ENCODE measurements around the gene EHD4.

EHD4 gene

DNA sequence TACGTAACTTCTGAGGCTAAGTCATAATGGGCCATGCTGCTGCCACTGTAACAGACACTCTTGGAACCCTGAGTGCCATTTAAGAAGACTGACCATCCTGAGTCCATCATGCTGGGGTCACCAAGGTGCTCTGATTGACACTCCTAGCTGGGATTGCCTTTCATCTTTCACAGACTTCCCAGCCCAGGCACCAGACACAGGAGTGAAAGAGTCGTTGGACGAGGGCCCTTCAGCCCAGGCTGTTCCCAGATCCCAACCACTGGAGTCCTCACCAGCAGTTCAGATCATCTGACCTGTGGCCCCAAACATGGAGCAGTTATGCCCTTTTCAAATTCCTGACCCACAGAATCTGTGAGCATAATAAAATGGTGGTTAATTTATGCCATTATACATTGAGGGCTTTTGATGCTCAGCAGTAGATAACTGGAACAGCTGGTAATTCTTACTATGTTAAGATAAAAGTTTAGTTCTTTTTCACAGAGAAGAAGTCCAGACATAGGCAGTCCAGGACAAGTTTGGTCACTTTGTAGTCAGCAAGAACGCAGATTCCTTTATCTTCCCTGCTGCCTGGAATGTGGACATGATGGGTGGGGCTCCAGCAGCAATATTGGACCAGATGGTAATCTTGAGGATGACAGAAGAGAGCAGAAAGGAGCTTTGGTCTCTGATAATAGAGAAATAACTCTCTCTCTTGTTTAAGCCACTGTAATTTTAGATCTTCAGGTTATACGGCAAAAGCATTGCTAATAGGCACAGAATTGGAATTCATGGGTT lies 7.3 kb upstream of the EHD4 start:
- DNase-seq: no peak

DNA sequence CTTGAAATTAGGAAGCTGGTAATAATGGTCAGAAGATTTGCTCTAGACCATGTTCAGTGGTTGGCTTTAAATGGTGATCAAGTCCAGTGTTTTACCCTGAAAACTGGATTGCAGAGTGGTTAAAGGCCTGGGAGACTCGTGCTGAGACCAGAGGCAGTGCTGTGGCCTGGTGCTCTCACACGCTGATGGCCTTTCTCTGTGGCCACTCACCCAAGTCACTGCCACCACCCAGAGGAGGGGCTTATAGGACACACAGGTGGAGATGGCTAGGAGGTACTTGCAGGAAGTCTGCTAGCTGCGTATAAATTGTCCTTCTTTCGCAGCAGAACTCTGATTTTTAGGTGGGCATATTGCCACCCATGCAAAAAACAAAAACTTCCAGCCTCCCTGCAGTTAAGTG lies 6.2 kb upstream of the EHD4 start:
- no peak for DNase-seq

DNA sequence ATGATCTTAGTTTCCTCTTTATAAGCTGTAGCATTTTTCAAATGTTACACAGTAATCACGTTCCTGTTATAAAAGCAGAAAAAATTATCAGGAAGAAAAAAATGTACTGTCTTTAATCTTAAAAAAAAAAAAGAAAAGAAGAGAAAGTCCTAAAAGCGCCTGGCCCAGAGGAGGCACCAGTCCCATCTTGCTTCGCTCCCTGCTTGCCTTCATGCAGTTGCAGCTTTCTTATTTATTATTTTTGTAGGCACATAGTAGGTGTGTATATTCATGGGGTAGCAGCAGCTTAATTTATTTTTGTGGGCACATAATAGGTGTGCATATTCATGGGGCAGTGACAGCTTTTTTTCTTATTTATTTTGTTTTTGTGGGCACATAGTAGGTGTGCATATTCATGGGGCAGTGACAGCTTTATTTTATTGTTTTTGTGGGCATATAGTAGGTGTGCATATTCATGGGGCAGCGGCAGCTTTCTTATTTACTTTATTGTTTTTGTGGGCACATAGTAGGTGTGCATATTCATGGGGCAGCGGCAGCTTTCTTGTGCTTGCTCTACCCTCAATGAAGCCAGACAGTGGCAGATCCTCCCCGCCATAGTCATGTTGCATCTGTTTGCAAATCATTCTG lies 5.5 kb upstream of the EHD4 start:
- no peak for DNase-seq

DNA sequence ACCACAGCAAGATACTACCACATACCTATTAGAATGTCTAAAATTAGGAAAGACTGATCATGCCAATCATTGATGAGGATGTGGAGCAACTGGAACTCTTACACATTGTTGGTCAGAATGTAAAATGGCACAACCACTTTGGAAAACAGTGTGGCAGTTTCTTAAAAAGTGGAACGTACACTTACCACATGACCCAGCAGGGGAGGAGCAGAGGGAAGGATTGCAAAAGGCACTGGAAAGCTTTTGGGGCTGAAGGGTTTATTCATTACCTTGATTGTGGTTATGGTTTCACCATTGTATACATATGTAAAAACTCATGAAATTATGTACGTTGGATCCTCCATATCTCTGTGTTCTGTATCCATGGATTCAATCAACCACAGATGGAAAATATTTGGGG lies 3.3 kb upstream of the EHD4 start:
- no peak for DNase-seq

DNA sequence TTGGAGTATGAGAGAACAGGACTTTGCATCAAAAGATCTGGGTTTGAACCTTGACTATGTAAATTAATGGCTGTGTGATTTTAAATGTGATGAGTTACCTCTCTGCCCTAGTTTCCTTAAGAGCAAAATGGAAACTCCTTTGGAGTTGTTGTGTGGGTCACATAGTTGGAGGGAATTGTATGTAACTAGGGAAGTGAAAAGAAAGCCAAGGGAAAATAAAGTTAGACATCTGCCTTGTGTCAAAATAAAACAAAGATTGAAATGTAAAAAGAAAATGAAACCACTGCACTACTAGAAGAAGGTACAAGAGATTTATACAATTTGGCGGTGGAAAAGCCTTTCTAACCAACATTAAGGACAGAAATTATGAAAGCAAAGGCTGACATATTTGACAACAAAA lies 1.7 kb upstream of the EHD4 start:
- DNase-seq: no peak

DNA sequence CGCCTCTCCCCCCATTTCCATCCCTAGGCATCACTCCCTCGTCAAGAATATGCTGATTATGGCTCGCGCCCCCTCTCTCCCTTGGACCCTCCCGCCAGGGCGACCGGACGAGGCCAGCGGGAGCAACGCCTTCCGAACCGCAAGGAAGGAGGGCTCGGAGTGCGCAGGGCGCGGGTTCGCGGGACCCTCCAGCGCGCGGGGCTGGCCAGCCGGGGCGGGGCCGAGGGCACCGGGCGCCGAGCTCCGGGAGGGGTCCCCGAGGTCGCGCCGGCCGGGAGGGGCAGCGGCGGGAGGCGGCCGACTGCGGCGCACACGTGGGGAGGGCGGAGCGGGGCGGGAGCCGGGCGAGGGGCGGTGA lies 483 bp downstream of the EHD4 start:
- no peak for DNase-seq

DNA sequence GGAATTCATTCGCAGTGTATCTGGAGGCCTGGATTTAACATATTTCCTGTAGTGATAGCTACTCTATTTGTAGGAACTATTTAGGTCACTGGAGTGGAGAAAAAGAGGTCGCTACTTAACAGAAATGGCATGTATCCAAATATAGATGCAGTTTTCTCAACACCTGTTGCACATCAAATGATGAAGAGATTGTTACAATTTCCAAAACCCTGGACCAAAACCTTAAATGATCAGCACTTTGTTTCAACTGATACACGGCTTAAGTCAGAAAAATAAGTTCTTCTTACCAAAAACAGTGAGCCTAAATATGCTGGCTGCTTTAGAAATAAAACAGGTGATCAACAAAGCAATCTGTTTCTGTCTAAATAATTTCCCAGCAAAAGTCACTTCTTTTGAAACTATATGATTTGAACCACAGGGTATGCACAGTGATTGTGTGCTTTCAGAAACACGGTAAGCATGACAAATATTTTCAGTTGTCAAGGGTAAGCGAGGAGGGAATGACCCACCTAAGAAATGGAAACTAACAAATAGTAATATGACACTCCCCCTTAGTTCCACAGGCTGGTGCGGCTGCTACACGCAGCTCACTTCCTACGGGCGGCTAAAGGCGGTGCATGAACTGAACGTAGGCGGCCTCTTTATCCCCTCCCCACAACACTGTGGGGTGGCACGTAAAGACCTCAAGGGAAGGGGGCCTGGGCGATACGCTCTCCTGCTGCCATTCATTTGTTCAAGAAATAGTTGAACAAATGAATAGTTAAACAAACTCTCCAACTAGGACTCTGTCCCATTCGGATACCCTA lies 1.1 kb downstream of the EHD4 start:
- no peak for DNase-seq

DNA sequence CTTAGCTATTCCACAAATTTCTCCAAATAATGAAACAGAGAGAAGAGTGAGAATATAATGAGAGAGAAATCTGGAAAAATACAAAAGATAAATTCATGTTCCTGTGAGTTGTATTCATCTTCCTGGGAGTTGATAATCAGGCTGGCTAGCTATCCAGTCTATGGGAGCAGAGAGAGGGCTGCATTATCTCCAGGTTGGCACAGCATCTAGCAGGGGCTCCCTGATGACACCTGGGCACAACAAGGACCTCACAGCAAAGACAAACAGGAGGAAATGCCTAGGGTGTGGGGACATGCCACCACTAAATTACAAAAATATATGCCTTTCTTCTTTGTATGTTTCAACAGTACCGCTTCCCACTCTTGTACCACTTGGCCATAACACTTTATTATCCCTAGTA lies 1.9 kb downstream of the EHD4 start:
- no peak for DNase-seq

DNA sequence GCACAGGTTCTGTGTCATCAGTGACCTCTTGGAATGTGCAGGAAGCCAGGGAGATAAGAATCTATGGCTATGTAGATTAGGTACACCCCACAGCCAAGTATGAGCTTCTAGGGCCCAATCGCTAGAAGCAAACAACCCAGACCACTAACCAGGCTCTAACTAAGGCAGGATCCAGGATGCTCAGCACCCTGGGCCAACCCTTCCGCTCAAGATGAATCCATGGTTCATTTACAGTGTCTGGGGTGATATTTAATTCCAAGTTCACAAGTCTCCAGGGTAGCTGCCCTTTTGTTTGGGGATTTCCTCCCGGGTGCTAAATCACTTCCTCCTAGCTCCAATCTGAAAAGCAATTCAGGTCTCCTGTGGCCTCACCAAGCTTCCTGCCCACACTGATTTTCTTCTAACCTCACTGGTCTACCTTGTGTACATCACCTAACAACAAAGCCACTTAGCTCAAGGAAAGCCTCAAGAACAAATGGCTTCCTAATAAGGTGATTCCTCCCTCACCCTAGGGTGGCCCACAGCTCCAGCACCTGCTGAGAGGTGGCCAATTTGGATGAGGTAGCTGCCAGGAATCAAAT lies 2.4 kb downstream of the EHD4 start:
- no peak for DNase-seq

DNA sequence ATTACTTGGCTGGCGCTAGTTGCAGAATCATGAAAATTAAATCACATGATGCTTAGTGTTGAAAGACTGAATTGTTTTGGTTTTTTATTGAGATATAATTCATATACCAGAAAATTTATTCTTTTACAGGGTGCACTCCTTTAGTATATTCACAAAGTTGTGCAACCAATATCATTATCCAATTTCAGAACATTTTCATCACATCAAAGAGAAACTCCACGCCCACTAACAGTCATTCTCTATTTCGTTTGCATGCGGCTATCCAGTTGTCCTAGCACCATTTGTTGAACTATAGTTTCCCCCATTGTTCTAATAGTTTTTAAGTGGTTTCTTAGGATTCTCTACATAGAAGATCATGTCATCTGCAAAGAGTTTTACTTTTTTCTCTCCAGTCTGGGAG lies 3.7 kb downstream of the EHD4 start:
- DNase-seq: no peak

DNA sequence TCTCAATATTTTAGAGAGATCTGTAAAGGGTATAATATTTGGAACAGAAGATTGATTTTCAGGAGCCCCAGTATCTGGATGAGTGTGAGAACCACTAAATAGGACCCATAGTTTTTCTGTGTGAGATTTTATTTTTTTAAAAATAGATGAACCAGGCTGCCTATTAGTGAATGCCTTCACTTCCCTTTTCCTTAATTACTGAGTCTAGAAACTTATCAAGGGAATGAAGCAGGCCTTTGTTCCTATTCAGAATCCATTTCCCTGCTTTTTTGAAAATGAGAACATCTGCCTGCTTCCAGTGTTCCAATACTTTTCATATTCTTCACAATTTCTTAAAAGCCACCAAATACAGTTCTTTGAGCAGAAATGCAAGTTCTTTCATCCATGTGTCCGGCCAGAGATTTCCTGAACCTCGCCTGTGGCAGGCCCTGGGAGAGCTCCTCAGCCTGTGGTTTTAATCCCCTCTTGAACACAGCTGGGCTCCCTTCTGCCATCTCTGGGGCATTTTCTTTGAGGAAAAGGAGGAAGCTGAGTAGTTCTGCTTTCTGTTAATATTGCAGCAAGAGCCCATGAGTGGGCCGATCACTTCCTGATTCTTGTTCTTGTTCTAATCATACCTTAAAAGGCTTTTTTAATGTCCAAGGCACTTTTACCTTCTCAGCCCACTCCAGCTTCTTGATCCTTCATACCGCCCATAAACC lies 4.7 kb downstream of the EHD4 start:
- DNase-seq: no peak

DNA sequence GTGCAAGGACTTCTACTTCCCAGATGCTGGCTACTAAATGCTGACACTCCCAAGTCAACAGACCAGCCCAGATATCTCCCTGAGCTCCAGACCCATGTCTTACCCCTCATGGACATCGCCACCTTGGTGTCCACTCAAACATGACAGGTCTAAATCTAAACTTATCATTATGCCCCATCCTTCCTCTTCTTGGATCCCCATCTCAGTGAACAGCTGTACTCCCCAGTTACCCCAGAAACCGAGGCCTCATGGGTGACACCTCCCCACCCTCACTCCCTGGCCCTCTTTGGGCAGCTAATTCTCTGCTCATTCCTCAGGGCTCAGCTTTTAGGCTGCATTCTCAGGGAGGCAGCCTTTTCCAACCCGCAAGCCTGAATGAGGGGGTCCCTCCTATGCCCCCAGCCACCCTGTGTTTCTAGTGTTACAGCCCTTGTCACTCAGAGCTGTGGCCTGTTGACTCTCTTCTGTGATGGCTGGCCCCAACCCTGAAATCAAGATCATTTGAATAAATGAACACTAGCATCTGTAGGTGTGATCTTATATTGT lies 5.4 kb downstream of the EHD4 start:
- DNase-seq: no peak

DNA sequence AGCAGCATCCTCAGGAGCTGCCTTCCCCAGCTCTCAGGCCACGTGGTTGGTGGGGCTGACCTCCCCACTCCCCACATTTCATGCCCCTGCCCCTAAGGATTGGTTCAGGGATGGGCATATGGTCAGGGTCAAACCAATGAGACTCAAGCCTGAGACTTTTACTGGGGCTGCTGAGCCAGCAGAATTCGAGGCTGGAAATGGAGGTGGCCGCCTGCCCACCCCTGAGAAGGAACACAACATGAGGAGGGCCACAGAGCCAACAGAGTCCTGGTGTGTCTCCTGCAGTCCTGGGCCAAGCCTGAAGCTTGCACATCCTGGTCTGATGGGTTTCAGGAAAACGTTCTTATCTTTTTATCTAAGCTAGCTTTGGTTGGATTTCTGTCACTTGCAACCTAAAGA lies 5.9 kb downstream of the EHD4 start:
- no peak for DNase-seq

DNA sequence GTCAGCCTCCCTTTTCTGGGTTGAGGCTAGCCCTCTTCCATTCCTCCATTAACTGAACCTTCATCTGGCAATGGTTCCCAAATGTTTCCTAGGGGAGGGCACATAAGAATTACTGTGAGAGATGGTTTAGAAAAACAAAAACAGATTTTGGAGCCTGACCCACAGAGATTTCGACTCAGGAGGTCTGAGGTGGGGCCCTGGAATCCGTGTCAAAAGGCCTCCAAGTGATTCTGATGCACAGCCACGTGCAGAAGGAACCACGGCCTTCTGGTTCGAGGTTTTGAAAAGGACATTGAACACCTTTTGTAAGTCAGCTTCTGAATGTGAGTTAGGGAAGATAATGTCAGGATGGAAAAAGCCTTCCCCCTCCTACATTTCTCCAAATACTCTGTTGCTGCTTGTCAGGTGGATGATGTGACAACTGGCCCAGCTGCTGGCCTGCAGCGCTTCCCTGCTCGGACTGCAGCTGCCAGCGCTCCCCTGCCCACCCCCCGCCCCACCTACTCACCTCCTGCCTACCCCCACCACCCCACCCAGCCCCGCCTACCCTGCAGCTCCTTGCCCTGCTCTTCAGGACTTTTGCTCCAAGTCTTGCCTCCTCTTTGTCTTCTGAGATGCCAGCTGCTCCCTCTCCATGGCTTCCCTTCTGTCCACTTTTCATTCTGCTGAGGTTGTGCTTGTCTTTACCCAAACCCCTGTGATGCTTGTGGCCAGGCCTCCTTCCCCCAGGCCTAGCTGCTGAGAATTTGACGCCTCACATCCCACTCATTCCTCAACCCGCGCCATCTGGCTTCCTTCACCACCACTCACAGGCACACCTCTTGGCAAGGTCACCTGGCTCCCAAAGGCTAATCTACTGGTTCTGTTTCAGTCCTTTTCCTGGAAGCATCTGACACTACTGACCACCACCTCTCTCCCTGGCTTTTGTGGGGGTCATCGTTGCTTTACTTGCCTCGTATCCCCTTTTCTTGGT lies 6.6 kb downstream of the EHD4 start:
- no peak for DNase-seq

DNA sequence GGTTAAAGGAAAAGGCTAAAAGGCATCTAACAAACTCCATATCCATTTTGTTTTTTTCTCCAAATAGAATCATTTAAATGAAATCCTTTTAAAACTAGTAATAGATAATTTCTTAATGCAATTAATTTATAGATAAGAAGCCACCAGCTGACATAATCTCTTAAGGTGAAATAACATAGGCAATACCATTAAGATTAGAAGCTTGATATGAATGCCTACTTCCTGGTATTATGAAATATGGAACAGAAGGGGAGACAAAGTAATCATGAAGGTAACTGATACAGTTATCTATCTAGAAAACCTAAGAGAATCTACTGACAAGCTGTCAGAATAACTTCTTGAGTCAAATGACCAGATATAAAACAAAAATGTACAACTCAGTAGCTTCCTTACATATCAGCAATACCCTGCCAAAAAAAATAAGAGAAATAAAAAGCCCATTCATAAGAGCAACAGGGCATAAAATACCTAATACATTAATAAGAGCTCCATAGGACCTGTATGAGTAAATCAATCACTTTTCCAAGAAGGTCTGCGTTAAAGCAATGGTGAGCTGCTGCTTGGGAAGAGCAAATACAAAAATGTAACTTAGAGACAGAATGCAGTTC lies 10.7 kb downstream of the EHD4 start:
- no peak for DNase-seq

DNA sequence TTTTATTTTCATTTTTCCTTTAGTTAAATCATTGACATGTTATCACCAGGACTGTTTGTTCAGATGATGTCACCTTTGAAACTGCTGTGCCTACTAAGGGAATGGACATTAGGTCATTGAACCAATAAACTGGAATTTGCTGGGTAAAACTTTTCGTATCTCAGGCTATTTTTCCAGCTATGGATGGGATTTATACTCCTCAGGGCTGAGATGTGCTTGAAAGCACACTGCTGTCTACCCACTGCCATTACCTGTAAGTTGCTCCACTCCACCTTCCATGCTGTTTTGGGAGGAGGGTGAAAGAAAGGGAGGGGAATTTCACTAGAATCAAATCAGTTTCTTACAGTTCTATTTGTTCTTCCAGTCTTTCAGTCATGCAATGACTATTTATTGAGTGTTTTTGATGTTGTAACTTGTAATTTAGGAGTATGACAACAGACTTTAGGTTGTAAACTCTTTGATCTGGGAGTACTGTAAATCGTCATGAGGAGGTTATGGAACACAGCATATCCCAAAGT lies 11.3 kb downstream of the EHD4 start:
- no peak for DNase-seq

DNA sequence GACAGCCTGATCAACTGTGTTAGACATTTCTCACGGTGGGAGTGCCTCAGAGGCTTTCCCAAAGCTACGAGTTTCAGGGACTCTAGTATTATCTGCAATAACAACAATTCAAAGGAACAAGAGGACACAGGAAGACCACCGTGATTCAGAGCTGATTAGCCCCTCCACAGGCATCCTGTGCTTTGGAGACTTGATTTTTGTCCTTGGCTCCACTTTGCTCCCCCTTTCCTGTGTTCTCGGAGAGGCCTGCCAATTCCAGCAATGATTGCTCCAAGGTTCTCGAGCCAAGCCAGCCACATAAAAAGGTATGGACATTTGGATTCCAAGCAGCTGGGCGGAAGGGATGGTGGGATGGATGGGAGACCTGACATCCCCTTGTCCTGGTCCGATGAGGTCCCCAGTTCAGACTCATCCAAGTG lies 14.3 kb downstream of the EHD4 start:
- no peak for DNase-seq

DNA sequence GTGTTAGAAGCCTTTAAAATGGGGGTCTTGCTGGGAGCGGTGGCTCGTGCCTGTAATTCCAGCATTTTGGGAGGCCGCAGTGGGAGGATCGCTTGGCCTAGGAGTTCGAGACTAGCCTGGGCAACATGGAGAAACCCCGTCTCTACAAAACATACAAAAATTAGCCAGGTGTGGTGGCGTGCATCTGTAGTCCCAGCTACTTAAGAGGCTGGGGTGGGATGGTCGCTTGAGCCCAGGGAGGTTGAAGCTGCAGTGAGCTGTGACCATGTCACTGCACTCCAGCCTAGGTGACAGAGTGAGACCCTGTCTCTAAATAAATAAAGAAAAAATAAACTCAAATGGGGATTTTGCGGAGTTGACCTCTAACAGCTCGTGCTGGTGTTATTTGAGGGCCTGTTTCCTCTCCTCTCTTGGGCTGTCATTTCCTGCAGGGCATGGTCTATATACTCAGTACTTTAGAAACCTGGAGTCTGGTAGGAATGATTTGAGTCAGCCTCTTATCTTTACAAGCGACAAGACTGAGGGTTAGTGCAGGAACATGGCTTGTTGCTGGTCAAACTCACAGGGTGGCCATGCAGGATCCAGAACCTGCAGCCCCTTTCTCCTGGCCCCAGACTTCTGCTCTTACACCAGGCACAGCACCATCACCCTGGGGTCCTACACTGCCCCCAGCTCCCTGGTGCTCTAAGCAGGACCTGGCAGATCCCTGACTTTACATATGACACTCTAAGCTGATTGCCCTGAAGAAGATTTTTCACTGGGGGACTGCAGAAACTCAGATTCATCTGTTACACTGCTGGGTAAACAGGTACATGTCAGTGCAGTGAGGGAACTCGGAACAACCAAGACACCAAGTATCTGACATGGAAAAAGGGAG lies 15.1 kb downstream of the EHD4 start:
- no peak for DNase-seq

DNA sequence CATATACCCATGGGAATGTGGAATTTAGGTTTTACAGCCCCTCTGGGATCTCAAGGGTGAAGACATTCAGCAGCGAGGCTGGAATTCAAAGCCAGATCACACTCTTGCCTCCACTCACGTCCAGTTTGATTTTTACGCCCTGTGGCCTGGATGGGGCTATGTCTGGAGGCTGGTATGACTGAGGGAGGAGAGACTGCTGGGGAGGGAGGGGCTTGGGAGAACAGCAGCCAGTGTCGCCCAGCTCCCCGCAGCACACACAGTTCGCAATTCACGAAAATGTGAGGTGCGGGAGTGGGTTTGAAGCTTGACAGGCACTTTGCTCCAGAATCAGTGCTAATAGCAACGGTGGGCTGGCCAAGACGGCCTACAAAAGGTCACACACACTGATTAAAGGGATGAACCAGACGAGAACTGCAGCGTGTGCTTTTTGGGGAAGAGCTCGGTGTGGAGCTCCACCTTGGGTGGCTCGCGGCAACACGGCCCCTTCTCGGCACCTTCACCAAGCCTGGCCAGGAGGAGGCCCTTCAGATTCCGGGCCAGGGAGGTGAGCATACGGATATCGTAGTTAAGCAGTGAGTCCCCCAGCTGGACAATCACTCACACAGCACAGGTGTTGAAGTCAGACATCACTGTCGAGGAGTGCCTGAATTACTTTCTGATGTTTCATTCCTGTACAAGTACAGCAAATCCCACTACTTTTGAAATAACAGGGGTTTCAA lies 16.4 kb downstream of the EHD4 start:
- no peak for DNase-seq

Measured in NCI-H1694 treated with DMSO at 0.1 percent for 48 hours (cell line).